K562 (cell line): Measurements from ENCODE around the gene PPM1H. TPM values are rescaled to one million over a fixed set of nuclear protein-coding genes. Genes with fewer than 3 reads are reported as not detected.

ENCODE experiments used
- ATAC-seq: fragments of 200-7000 bp; cut with Tn5 transposase; 3 replicates; pipeline ENCODE4 v1.9.1; 2020; ENCODE audit warnings: moderate library complexity
- BruUV-seq: library from RNA; stranded (reverse); fragments of 400-500 nt; replicated peaks from 2 replicates; lab custom pipeline; 2021; lab: Mats Ljungman, UMichigan
- CTCF ChIA-PET: fragments of 300-600 bp; formaldehyde crosslinking; extraction: SDS; loops from one replicate; lab custom pipeline; 2021; ENCODE audit warnings: low intra/inter-chr PET ratio; lab: Yijun Ruan, JAX
- POLR2A ChIA-PET: fragments of 300-600, 350-650 bp; sonication (Branson Sonifier 250); formaldehyde crosslinking; extraction: SDS; loops from one replicate; lab custom pipeline; 2021; ENCODE audit warnings: antibody characterized with exemption, inconsistent platforms; lab: Yijun Ruan, JAX
- DNase-seq, 4 experiments: peaks; one replicate each; pipeline versions ENCODE4 v3.0.0 to v3.0.0-alpha.2; 2011 to 2018; ENCODE audit warnings: low spot score in 3 of 4, mixed read lengths in 3 of 4; ENCODE audit errors: extremely low read depth in 1 of 4
- FAIRE-seq: peaks from 2 replicates; lab custom pipeline; 2011; peaks lifted over from hg19 to GRCh38; lab: Jason Lieb, UNC
- H2AFZ ChIP-seq: 2 replicates; pipeline ENCODE4 v1.6.0; 2011; ENCODE audit warnings: low read depth, low read length, control low read depth, inconsistent platforms
- H3K27ac ChIP-seq: fragments of 200-600 bp; 3 replicates; pipeline ENCODE4 v1.8.0; 2011; ENCODE audit warnings: low read depth, mild to moderate bottlenecking, control low read depth, inconsistent platforms, low read length, moderate library complexity, mixed read lengths; ENCODE audit errors: extremely low read depth
- H3K27me3 ChIP-seq, 2 experiments: fragments of 300-600 bp in 1 of 2; 2 replicates in 1 of 2; 3 replicates in 1 of 2; pipeline versions ENCODE4 v1.6.0 to v1.8.0; 2011; ENCODE audit warnings: inconsistent platforms in 2 of 2, low read length in 2 of 2, mild to moderate bottlenecking in 1 of 2, mixed read lengths in 1 of 2, moderate library complexity in 1 of 2; ENCODE audit not compliant: control insufficient read depth in 2 of 2, insufficient read depth in 2 of 2
- H3K36me3 ChIP-seq: fragments of 300-600 bp; 3 replicates; pipeline ENCODE4 v1.8.0; 2011; ENCODE audit warnings: mild to moderate bottlenecking, low read length, inconsistent platforms; ENCODE audit not compliant: control insufficient read depth, insufficient read depth
- H3K4me1 ChIP-seq, 2 experiments: fragments of 200-600 bp in 1 of 2; replicated peaks in 1 of 2; 2 replicates in 1 of 2; 3 replicates in 1 of 2; pipeline versions ENCODE4 v1.5.1 to v1.8.0; 2011; ENCODE audit warnings: inconsistent platforms in 2 of 2, low read length in 2 of 2, mild to moderate bottlenecking in 1 of 2, mixed read lengths in 1 of 2, moderate library complexity in 1 of 2; ENCODE audit not compliant: control insufficient read depth in 2 of 2, insufficient read depth in 2 of 2
- H3K4me2 ChIP-seq: 2 replicates; pipeline ENCODE4 v1.6.1; 2011; ENCODE audit warnings: low read length, control low read depth, inconsistent platforms, mixed read lengths; ENCODE audit not compliant: insufficient read depth
- H3K4me3 ChIP-seq: fragments of 200-600 bp; sonication (generic), shearing (Covaris generic); 2 replicates; pipeline ENCODE4 v1.5.1; 2016; ENCODE audit warnings: control low read depth, inconsistent platforms
- H3K79me2 ChIP-seq: fragments of 200-600 bp; 3 replicates; pipeline ENCODE4 v1.8.0; 2011; ENCODE audit warnings: low read length, inconsistent platforms; ENCODE audit not compliant: control insufficient read depth, insufficient read depth
- H3K9ac ChIP-seq, 2 experiments: 2 replicates each; pipeline versions ENCODE4 v1.6.0 to v1.6.1; 2011; ENCODE audit warnings: low read depth in 2 of 2, low read length in 2 of 2, control low read depth in 1 of 2, inconsistent platforms in 1 of 2, mild to moderate bottlenecking in 1 of 2, mixed read lengths in 1 of 2; ENCODE audit not compliant: insufficient read depth in 1 of 2
- H3K9me1 ChIP-seq: one replicate; pipeline ENCODE4 v1.6.0; 2011; ENCODE audit warnings: inconsistent platforms, mild to moderate bottlenecking, low read length, moderate library complexity; ENCODE audit not compliant: control insufficient read depth, insufficient read depth
- H3K9me3 ChIP-seq: replicated peaks from 2 replicates; pipeline ENCODE4 v1.5.1; 2011; ENCODE audit warnings: low read depth, low read length, inconsistent platforms; ENCODE audit not compliant: control insufficient read depth, insufficient read depth
- H4K20me1 ChIP-seq: replicated peaks from 2 replicates; pipeline ENCODE4 v1.6.1; 2011; ENCODE audit warnings: low read length, inconsistent platforms, mixed read lengths; ENCODE audit not compliant: control insufficient read depth, insufficient read depth
- CREB1 ChIP-seq, 2 experiments: sonication (generic) in 1 of 2; formaldehyde crosslinking in 1 of 2; IDR thresholded peaks; 2 replicates each; pipeline versions ENCODE4 v1.6.1 to v1.8.0; 2012 to 2022; ENCODE audit warnings: inconsistent platforms in 1 of 2, mild to moderate bottlenecking in 1 of 2, missing genetic modification reagents in 1 of 2, moderate library complexity in 1 of 2
- ERF ChIP-seq: fragments of 450-650 bp; formaldehyde crosslinking; IDR thresholded peaks from 2 replicates; pipeline ENCODE4 v1.4.0; 2020; ENCODE audit warnings: mild to moderate bottlenecking, mixed read lengths
- RBM34 ChIP-seq: fragments of 200-400 bp; formaldehyde crosslinking; IDR thresholded peaks from 2 replicates; pipeline ENCODE4 v1.6.1; 2018; ENCODE audit warnings: low read length, borderline replicate concordance; ENCODE audit not compliant: insufficient read depth
- TARDBP ChIP-seq: fragments of 450-650 bp; IDR thresholded peaks from 2 replicates; pipeline ENCODE4 v1.6.1; 2016
- TRIM24 ChIP-seq, 2 experiments: fragments of 450-650 bp; IDR thresholded peaks; 2 replicates each; pipeline ENCODE4 v1.6.1; 2016
- ZBTB34 ChIP-seq: fragments of 250-450 bp; sonication (Bioruptor Pico); IDR thresholded peaks from 2 replicates; pipeline ENCODE4 v1.8.0; 2021; ENCODE audit warnings: mild to moderate bottlenecking, moderate library complexity
- ZKSCAN8 ChIP-seq: fragments of 200-800 bp; sonication (Bioruptor generic); IDR thresholded peaks from 2 replicates; pipeline ENCODE4 v1.6.1; 2016; ENCODE audit warnings: missing genetic modification characterization, missing compliant biosample characterization
- WGBS: fragments of 100-300 bp; shearing (Covaris generic); methylation state at CpG from one replicate; pipeline ENCODE4 v1.1.6; 2016; ENCODE audit warnings: low coverage, mixed read lengths; ENCODE audit not compliant: insufficient coverage; ENCODE audit errors: missing lambda C conversion rate; 5-methylcytosine and 5-hydroxymethylcytosine counted together
- in situ Hi-C: fragments of 300-500 bp; cut with MboI; formaldehyde crosslinking; loops from 4 replicates; pipeline ENCODE4 v1.15.0; 2018; ENCODE audit warnings: inconsistent platforms, mixed read lengths
- intact Hi-C: fragments of 100-400 bp; cut with micrococcal nuclease; formaldehyde crosslinking; loops from 2 replicates; pipeline ENCODE4 v1.14.2; 2022
- polyA plus RNA-seq, 8 experiments: library from polyadenylated mRNA; depleted of rRNA in 4 of 8; stranded (reverse) in 5 of 8; unstranded in 3 of 8; fragments of >200 nt; fragmentation: Nextera tagmentation in 2 of 8; fragmentation: Illumina TruSeq in 1 of 8; extraction: Ambion mirVana in 2 of 8; extraction: Trizol in 1 of 8; gene quantifications; 2 replicates each; pipeline versions ENCODE4 v1.2.1 to v1.2.3, GENCODE V29; 2011 to 2014; ENCODE audit warnings: inconsistent platforms in 1 of 8, missing spikeins in 1 of 8
- total RNA-seq, 7 experiments: library from RNA; depleted of rRNA in 6 of 7; stranded (reverse); fragments of >200 nt in 6 of 7; fragmentation: Illumina TruSeq in 2 of 7; extraction: Trizol in 2 of 7; gene quantifications; 2 replicates each; pipeline versions ENCODE4 v1.2.1 to v1.2.3, GENCODE V29; 2011 to 2021; ENCODE audit warnings: low replicate concordance in 1 of 7
- TF ChIP-seq, protein P1 (sequence below): fragments of 250-450 bp; sonication (Bioruptor Pico); IDR thresholded peaks from 2 replicates; pipeline ENCODE4 v1.8.0; 2021; ENCODE audit warnings: borderline replicate concordance, mild to moderate bottlenecking, moderate library complexity; ENCODE audit not compliant: poor library complexity, severe bottlenecking

The PPM1H gene
- total and polyA plus RNA-seq, 9 of the 15 experiments (the other 6 are each of a cell fraction or from before 2014, with no cell fraction given): 5.3 to 29.3 (median 11.3) TPM

DNA sequence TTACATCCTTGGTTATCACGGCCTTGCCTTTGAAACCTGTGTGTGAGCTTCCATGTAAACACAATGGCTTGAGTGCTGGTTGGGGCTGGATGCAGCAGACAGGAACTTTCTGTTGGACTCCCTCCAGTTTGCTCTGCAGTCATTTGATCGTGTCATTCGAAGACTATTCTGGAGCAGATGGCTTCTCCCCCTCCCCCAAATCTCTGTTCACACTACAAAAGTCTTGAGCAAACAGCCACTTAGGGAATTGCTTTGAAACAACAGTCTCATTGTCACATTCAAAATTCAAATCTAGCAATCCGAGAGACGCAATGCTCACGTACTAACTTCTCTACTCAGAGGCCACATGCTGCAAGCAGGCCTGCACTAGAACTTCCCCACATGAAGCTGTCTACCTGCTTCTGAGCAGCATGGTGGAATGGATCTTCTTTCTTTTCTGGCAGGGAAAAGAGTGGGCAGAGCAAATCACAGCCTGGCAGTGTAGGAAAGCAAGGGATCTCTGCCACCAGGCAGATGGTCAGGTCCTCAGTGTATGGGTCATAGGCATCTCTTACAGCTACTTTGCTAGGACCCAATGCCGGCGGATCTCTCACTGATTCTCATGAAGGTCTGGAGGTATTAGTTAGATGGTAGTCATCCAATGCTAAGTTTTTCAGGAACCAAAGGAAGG, 214.2 kb downstream of the PPM1H start:
- no peaks in the 10 kb centered on the region for H3K79me2 ChIP-seq
- H3K27me3 ChIP-seq: no peaks in the 10 kb centered on the region; a peak in 1 of 5 replicates
- in situ Hi-C loops (no loop called here), intact Hi-C loops (no loop called here)
- no peaks in the 10 kb centered on the region for H4K20me1 ChIP-seq
- no peak overlapping the region for H3K4me2 ChIP-seq
- H3K27ac ChIP-seq: no peak overlapping the region
- TF ChIP-seq RBM34: no peak
- no peak for TF ChIP-seq CREB1 (IDR thresholded peaks at IDR 0.05)
- no peak for TF ChIP-seq CREB1 (CRISPR knock-in tag; IDR thresholded peaks at IDR 0.05)
- no peak for TF ChIP-seq TRIM24 (IDR thresholded peaks at IDR 0.05)
- TF ChIP-seq, protein P1, sequence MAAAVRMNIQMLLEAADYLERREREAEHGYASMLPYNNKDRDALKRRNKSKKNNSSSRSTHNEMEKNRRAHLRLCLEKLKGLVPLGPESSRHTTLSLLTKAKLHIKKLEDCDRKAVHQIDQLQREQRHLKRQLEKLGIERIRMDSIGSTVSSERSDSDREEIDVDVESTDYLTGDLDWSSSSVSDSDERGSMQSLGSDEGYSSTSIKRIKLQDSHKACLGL (CRISPR knock-in tag): no peak
- TF ChIP-seq ZBTB34 (CRISPR knock-in tag): no peak
- TF ChIP-seq ERF (CRISPR knock-in tag): no peak
- TF ChIP-seq TARDBP: no peak
- TF ChIP-seq ZKSCAN8: no peak
- ATAC-seq (no peak), FAIRE-seq (no peak), DNase-seq (no peak)
- no peak overlapping the region for H3K9ac ChIP-seq
- H2AFZ ChIP-seq: no peak overlapping the region
- no TSS peak for BruUV-seq
- no peaks in the 10 kb centered on the region; a peak in 1 of 5 replicates for H3K4me1 ChIP-seq
- CTCF ChIA-PET: no interaction called here
- peaks cover 10% of the 10 kb centered on the region; the same call in 1 of the 3 replicates for H3K36me3 ChIP-seq
- no peaks in the 10 kb centered on the region for H3K9me3 ChIP-seq
- 63% methylated on average over 8 of the region's 8 CpGs for WGBS
- POLR2A ChIA-PET: interaction anchor here (0.9 kb wide), 1 partner anchor 13 kb away, joined by 5 read pairs; no protein-coding TSS in a partner anchor
- H3K4me3 ChIP-seq: no peak overlapping the region
- no peaks in the 10 kb centered on the region for H3K9me1 ChIP-seq
